WI38 (cell line): ENCODE measurements around the gene ANKRD23.

Experiments used
- H3K4me3 ChIP-seq: 2 replicates; pipeline ENCODE4 v1.5.1; 2011; ENCODE audit warnings: low read depth, mild to moderate bottlenecking, control low read depth, low read length
- TF ChIP-seq, protein P1 (sequence below): IDR thresholded peaks from 2 replicates; pipeline ENCODE4 v1.5.1; 2012; ENCODE audit warnings: low read depth, mild to moderate bottlenecking, control low read depth, low read length

The ANKRD23 gene

GRCh38 chr2:96816836-96817702 is 26.8 kb downstream of the ANKRD23 start:
- TF ChIP-seq, protein P1, sequence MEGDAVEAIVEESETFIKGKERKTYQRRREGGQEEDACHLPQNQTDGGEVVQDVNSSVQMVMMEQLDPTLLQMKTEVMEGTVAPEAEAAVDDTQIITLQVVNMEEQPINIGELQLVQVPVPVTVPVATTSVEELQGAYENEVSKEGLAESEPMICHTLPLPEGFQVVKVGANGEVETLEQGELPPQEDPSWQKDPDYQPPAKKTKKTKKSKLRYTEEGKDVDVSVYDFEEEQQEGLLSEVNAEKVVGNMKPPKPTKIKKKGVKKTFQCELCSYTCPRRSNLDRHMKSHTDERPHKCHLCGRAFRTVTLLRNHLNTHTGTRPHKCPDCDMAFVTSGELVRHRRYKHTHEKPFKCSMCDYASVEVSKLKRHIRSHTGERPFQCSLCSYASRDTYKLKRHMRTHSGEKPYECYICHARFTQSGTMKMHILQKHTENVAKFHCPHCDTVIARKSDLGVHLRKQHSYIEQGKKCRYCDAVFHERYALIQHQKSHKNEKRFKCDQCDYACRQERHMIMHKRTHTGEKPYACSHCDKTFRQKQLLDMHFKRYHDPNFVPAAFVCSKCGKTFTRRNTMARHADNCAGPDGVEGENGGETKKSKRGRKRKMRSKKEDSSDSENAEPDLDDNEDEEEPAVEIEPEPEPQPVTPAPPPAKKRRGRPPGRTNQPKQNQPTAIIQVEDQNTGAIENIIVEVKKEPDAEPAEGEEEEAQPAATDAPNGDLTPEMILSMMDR, result no peak
- peak overlapping the region; percentile 68 for H3K4me3 ChIP-seq

GRCh38 chr2:96816127-96816835 is 27.5 kb downstream of the ANKRD23 start, which contains the start of gene CNNM3:
Gene CNNM3 (plus strand): TSS chr2:96816268. CDS start chr2:96816278, 10 bp downstream.
- H3K4me3 ChIP-seq, result peak within 1 kb of the TSS; percentile 68
- TF ChIP-seq, protein P1, result peak; percentile 51

DNA sequence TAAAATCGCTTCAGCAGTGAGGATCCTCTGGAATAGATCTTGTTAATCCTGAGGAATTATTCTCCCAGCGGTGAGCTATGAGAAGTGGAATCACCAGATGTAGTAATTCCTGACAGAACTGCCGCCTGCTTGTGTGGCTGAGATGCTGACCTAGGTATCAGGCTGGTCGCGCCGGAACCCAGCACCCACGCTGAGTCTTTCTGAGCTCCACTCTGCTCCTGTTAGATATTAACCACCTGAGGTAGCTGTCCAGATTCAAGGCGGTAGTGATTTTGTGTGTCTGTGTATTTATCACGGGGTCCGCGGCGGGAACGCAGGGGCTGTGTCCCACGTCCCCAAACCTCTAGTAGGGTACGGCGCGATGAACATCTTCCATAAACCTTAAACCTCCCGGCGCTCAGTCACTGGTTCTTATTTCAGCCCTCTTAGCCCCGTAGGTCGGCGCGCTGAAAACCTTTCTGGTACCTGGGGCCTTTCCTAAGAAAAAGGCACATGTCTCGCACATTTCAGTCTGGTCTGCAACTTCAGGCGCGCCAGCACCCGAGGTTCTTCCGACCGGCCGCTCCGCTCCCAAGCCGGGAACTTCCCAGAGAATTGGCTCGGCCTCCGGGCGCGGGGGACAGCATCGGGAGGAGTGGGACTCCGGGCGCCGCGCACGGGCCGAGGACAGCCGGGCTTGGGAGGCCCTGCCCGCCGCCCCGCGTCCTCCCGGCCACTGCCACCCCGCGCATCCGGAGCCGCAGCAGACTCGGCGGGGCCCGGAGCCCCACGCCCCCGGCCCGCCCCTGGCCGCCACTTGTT is 28.3 kb downstream of the ANKRD23 start:
- TF ChIP-seq, protein P1, result no peak
- H3K4me3 ChIP-seq, result peak overlapping the region; percentile 68

DNA sequence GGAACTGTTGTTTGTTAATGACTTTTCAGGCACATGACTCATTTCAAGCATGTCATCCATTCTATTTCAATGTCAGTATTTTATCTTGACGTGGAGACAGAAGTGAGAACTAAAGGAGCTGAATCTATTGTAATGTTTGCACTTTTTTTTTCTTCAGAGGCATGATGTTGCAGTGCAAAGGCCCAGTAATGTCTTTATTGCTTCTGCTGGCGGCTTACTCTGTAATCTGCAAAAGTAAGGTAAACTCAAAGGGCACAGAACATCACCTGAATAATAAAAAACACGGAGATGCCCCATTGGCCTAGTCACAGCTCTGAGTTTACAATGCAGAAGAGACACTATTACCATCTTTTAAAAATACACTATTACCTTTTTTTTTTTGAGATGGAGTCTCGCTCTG is 30.2 kb downstream of the ANKRD23 start:
- TF ChIP-seq, protein P1, result no peak
- no peak overlapping the region for H3K4me3 ChIP-seq

GRCh38 chr2:96811917-96812316 is 31.9 kb downstream of the ANKRD23 start:
- TF ChIP-seq, protein P1, result no peak
- H3K4me3 ChIP-seq, result no peak overlapping the region

- TF ChIP-seq, protein P1, result no peak
- no peak overlapping the region for H3K4me3 ChIP-seq
Observed at GRCh38 chr2:96810783-96811192, 33.0 kb downstream of the ANKRD23 start.
